ENCODE measurements around the gene JUND. TPM values are rescaled to one million over a fixed set of nuclear protein-coding genes. Genes with fewer than 3 reads are reported as not detected.

JUND gene
- total RNA-seq, 1 experiment from 2014 or later, result 103 TPM

DNA sequence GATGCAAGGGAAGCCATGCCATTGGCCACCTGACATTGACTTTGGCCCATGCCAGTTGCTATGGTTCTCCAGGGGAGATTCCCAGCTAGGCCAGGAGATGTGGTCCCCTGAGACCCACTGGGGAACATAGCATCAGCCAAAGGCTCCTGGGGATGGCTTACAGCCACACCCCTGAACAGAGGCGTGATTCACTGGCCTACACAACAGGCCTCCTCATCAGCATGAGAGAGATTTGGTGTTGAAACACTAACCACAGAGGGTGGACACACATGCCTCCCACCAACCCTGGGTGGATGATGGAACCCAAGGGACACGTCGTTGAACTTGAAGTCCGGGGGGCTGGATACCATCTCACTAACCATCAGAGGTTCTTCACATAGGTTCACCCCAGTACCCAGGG, 21.5 kb downstream of the JUND start:
- no peak overlapping the region for H2AK5ac ChIP-seq (ENCODE audit: insufficient read length, low read length)
- H4K91ac ChIP-seq (ENCODE audit: insufficient read length, low read depth, low read length), result no peak overlapping the region
- no peak overlapping the region for H3K23ac ChIP-seq (ENCODE audit: insufficient read length, low read depth, low read length)
- Mint-ChIP-seq H3K4me3 (no peak overlapping the region), H3K27ac (no peak overlapping the region), H3K9me3 (no peaks in the 10 kb centered on the region; a peak in 2 of 5 replicates), H3K4me1 (peaks cover 5 to 6% of the 10 kb centered on the region in 2 experiments), H3K27me3 (ENCODE audit: low read depth) (peaks cover 14% of the 10 kb centered on the region), H3K36me3 (ENCODE audit: insufficient read depth in 1 of 3, low read depth in 3 of 3) (no peaks in the 10 kb centered on the region)
- no peak overlapping the region for H4K8ac ChIP-seq (replicated peaks; ENCODE audit: insufficient read length, low read depth, low read length)
- no peak overlapping the region for H3K14ac ChIP-seq (ENCODE audit: insufficient read depth, low read length)
- TF ChIP-seq CTCF (conservative IDR thresholded peaks at IDR 0.05), result no peak
- no peaks in the 10 kb centered on the region for H3K79me2 ChIP-seq (ENCODE audit: insufficient read depth, low read length)
- H3K79me1 ChIP-seq (ENCODE audit: insufficient read depth, low read depth, low read length, poor library complexity, severe bottlenecking), result no peaks in the 10 kb centered on the region
- no peak overlapping the region for H2BK5ac ChIP-seq (ENCODE audit: insufficient read length, low read length)
- peaks cover 2% of the 10 kb centered on the region for H3K23me2 ChIP-seq (ENCODE audit: insufficient read length, low read depth, low read length, poor library complexity, severe bottlenecking)
- no peak overlapping the region for H3K27ac ChIP-seq (ENCODE audit: insufficient read length, low read depth, low read length)
- H4K20me1 ChIP-seq (ENCODE audit: control insufficient read depth, insufficient read depth, insufficient read length), result peaks cover 2% of the 10 kb centered on the region
- H3K56ac ChIP-seq (ENCODE audit: insufficient read length, low read depth, low read length), result no peak overlapping the region
- H2AFZ ChIP-seq (ENCODE audit: low read length), result no peak overlapping the region
- H4K5ac ChIP-seq (ENCODE audit: insufficient read length, low read depth, low read length), result no peak overlapping the region
- H2BK12ac ChIP-seq (ENCODE audit: insufficient read length, low read depth, low read length), result no peak overlapping the region
- H3K18ac ChIP-seq (ENCODE audit: insufficient read length, low read depth, low read length), result no peak overlapping the region
- H3K27me3 ChIP-seq (ENCODE audit: insufficient read depth, low read length), result no peaks in the 10 kb centered on the region
- H3K4me1 ChIP-seq (ENCODE audit: insufficient read depth, low read length), result no peaks in the 10 kb centered on the region
- no peak overlapping the region for H3K9ac ChIP-seq (ENCODE audit: extremely low read depth, insufficient read length, low read length)
- no peak overlapping the region for H3T11ph ChIP-seq (ENCODE audit: low read length)
- no peak overlapping the region for H2BK120ac ChIP-seq (ENCODE audit: low read depth, low read length, poor library complexity, severe bottlenecking)
- H3K4me2 ChIP-seq (ENCODE audit: insufficient read depth, insufficient read length, low read length), result no peak overlapping the region
- H2BK15ac ChIP-seq (ENCODE audit: low read depth, low read length), result no peak overlapping the region
- H3K9me3 ChIP-seq (ENCODE audit: control insufficient read depth, low read depth, low read length), result no peaks in the 10 kb centered on the region
- no peak for DNase-seq
- H3K4ac ChIP-seq (ENCODE audit: low read depth, low read length), result no peak overlapping the region
- no peak overlapping the region for H2BK20ac ChIP-seq (ENCODE audit: low read depth, low read length, poor library complexity, severe bottlenecking)
- WGBS (ENCODE audit: extremely low coverage, insufficient read length, low lambda C conversion rate), result no CpG with 5 or more reads among the region's 4 CpGs

Measured in H9 (cell line).